Ishikawa (cell line): ENCODE data around the gene BAZ2B.

Source experiments
- CEBPB ChIP-seq: IDR thresholded peaks from 2 replicates; pipeline ENCODE4 v1.6.1; 2012
- CREB1 ChIP-seq: IDR thresholded peaks from 2 replicates; pipeline ENCODE4 v1.6.1; 2012; ENCODE audit warnings: low read depth
- EGR1 ChIP-seq: IDR thresholded peaks from 2 replicates; pipeline ENCODE4 v1.6.1; 2012
- EP300 ChIP-seq: IDR thresholded peaks from 2 replicates; pipeline ENCODE4 v1.6.1; 2012; ENCODE audit warnings: borderline replicate concordance
- FOXM1 ChIP-seq: IDR thresholded peaks from 2 replicates; pipeline ENCODE4 v1.6.1; 2012; ENCODE audit warnings: low read depth, borderline replicate concordance
- NFIC ChIP-seq: IDR thresholded peaks from 2 replicates; pipeline ENCODE4 v1.6.1; 2012
- RAD21 ChIP-seq: IDR thresholded peaks from 2 replicates; pipeline ENCODE4 v1.6.1; 2012; ENCODE audit warnings: low read depth
- TAF1 ChIP-seq: IDR thresholded peaks from 2 replicates; pipeline ENCODE4 v1.6.1; 2012; ENCODE audit warnings: low read depth, mild to moderate bottlenecking
- TCF12 ChIP-seq: IDR thresholded peaks from 2 replicates; pipeline ENCODE4 v1.6.1; 2012; ENCODE audit warnings: low read depth
- TEAD4 ChIP-seq: IDR thresholded peaks from 2 replicates; pipeline ENCODE4 v1.6.1; 2012
- YY1 ChIP-seq: IDR thresholded peaks from 2 replicates; pipeline ENCODE4 v1.6.1; 2012; ENCODE audit warnings: low read depth
- ZBTB7A ChIP-seq: IDR thresholded peaks from 2 replicates; pipeline ENCODE4 v1.6.1; 2012; ENCODE audit warnings: low read depth
- TF ChIP-seq, protein P1 (sequence below): IDR thresholded peaks from 2 replicates; pipeline ENCODE4 v1.6.1; 2012
- TF ChIP-seq, protein P2 (sequence below): IDR thresholded peaks from 2 replicates; pipeline ENCODE4 v1.6.1; 2012
- TF ChIP-seq, protein P3 (sequence below): IDR thresholded peaks from 2 replicates; pipeline ENCODE4 v1.6.1; 2012; ENCODE audit warnings: low read depth, mild to moderate bottlenecking

The BAZ2B gene

DNA sequence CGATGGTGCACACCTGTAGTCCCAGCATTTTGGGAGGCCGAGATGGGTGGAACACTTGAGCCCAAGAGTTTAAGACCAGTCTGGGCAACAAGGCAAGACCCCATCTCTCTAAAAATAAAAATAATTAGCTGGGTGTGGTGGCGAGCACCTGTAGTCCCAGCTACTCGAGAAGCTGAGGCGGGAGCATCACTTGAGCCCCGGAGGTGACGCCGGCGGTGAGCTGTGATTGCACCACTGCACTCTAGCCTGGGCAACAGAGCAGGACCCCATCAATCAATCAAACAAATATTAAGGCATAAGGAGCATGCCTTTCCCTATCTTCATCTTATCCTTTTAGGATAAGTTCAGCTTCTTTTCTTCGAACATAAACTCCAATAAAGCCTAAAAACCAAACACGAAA is 330.9 kb downstream of the BAZ2B start:
- TF ChIP-seq CREB1: no peak
- no peak for TF ChIP-seq NFIC
- TF ChIP-seq, protein P1, sequence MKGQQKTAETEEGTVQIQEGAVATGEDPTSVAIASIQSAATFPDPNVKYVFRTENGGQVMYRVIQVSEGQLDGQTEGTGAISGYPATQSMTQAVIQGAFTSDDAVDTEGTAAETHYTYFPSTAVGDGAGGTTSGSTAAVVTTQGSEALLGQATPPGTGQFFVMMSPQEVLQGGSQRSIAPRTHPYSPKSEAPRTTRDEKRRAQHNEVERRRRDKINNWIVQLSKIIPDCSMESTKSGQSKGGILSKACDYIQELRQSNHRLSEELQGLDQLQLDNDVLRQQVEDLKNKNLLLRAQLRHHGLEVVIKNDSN: no peak
- TF ChIP-seq ZBTB7A: no peak
- no peak for TF ChIP-seq TAF1
- TF ChIP-seq RAD21: no peak
- TF ChIP-seq, protein P2, sequence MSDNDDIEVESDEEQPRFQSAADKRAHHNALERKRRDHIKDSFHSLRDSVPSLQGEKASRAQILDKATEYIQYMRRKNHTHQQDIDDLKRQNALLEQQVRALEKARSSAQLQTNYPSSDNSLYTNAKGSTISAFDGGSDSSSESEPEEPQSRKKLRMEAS: no peak

DNA sequence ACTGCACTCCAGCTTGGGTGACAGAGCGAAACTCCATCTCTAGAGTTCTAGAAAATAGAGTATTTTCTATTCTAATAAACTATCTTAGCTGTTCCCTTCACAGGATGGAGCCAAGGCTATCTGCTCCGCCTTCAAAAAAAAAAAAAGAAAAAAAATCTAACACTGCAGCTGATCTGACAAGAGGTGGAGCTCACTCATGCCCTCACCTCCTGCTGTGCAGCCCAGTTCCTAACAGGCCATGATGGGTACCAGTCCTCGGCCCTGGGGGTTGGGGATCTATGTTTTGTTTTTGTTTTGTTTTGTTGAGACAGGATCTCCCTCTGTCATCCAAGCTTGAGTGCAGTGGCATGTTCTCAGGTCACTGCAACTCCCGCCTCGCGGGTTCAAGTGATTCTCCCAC is 332.8 kb downstream of the BAZ2B start:
- TF ChIP-seq CREB1 (no peak), CEBPB (no peak), NFIC (no peak), RAD21 (no peak), YY1 (no peak), ZBTB7A (no peak), TEAD4 (no peak), TCF12 (no peak)
- TF ChIP-seq, protein P1: no peak
- TF ChIP-seq, protein P3, sequence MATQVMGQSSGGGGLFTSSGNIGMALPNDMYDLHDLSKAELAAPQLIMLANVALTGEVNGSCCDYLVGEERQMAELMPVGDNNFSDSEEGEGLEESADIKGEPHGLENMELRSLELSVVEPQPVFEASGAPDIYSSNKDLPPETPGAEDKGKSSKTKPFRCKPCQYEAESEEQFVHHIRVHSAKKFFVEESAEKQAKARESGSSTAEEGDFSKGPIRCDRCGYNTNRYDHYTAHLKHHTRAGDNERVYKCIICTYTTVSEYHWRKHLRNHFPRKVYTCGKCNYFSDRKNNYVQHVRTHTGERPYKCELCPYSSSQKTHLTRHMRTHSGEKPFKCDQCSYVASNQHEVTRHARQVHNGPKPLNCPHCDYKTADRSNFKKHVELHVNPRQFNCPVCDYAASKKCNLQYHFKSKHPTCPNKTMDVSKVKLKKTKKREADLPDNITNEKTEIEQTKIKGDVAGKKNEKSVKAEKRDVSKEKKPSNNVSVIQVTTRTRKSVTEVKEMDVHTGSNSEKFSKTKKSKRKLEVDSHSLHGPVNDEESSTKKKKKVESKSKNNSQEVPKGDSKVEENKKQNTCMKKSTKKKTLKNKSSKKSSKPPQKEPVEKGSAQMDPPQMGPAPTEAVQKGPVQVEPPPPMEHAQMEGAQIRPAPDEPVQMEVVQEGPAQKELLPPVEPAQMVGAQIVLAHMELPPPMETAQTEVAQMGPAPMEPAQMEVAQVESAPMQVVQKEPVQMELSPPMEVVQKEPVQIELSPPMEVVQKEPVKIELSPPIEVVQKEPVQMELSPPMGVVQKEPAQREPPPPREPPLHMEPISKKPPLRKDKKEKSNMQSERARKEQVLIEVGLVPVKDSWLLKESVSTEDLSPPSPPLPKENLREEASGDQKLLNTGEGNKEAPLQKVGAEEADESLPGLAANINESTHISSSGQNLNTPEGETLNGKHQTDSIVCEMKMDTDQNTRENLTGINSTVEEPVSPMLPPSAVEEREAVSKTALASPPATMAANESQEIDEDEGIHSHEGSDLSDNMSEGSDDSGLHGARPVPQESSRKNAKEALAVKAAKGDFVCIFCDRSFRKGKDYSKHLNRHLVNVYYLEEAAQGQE: no peak

DNA sequence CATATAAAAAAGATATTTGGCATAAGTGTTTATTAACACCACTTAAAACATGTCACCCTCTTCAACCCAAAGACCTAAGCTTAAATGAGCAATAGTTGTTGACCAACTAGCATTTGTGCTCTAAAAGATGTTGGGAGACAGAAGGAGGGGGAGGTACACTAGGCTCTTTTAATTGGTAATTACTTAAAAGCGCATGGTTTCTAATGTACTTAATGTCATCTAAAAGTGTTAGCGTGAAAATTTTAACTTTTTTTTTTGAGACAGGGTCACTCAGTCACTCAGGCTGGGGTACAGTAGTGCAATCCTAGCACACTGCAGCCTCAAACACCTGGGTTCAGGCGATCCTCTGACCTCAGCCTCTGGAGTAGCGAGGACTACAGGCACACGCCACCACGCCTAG is 335.3 kb downstream of the BAZ2B start:
- TF ChIP-seq, protein P1: no peak
- no peak for TF ChIP-seq FOXM1
- TF ChIP-seq YY1: no peak
- no peak for TF ChIP-seq RAD21
- no peak for TF ChIP-seq TEAD4
- TF ChIP-seq EP300: no peak

DNA sequence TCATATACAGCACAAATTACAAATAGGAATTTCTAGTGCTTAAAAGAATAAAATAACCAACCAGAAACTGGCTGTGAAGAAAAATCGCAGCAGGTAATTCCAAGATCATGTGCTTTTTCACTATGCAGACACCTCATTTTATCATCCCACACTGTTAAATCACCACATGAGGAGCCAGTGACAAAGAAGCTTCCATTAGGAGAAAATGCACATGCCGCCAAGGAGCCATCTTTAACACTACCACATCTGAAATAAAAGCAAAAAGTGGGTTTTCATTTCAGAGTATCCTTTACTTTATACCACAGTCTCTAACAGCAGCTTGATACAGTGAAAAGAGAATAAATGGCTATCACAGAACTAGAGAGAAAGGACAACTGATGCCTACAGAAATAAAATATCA is 336.6 kb downstream of the BAZ2B start:
- TF ChIP-seq, protein P2: no peak

DNA sequence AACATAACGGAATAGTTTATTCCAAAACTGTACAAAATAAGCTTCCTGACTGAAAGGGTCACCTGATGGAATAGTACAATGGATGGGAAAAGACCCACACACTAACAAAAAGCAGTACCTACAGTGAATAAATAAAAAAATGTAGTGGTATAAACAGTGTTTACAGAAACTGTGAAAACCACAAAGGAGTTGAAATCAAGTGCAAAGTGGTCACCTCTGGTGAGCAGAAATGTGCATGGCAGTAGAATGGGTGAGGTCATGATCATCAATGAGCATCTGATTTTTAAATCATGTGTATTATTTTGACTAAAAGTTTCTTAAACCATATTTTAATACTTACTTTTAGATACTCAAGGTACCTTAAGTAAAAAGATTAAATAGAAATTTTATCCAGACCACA is 341.2 kb downstream of the BAZ2B start:
- no peak for TF ChIP-seq RAD21
- TF ChIP-seq EP300: no peak
- no peak for TF ChIP-seq FOXM1
- TF ChIP-seq, protein P3: no peak
- no peak for TF ChIP-seq TEAD4
- TF ChIP-seq, protein P2: no peak
- no peak for TF ChIP-seq NFIC
- TF ChIP-seq EGR1: no peak
- TF ChIP-seq ZBTB7A: no peak
- no peak for TF ChIP-seq CREB1
- TF ChIP-seq TCF12: no peak
- no peak for TF ChIP-seq TAF1
- no peak for TF ChIP-seq CEBPB
- no peak for TF ChIP-seq YY1
- TF ChIP-seq, protein P1: no peak

DNA sequence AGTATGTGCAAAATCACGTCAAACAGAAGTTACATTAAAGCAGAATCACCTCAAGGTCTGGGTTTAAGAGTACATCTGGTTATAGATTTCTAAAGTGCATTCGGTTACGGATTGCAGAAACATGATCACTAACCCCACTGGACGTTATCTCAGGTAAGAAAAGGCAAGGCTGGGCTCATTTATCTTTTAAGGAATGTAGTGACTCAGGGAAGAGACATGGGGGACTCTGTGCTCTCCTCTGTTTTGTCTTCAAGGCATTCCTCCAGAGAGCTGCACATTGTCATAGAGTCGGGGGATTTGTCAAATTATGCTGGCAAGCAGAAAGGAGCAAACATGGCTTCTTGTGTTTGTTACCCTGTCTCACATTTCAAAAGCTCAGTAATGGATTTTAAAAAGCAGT is 344.2 kb downstream of the BAZ2B start:
- TF ChIP-seq ZBTB7A: no peak
- TF ChIP-seq, protein P3: no peak
- no peak for TF ChIP-seq YY1
- TF ChIP-seq TCF12: no peak
- TF ChIP-seq EGR1: no peak
- no peak for TF ChIP-seq EP300
- TF ChIP-seq FOXM1: no peak
- TF ChIP-seq, protein P2: no peak
- no peak for TF ChIP-seq NFIC
- TF ChIP-seq RAD21: no peak
- no peak for TF ChIP-seq CREB1
- TF ChIP-seq CEBPB: no peak
- TF ChIP-seq, protein P1: no peak
- no peak for TF ChIP-seq TAF1
- no peak for TF ChIP-seq TEAD4
